Psoas muscle (tissue), 8 donors: ENCODE data around the gene HS2ST1. TPM values are rescaled to one million over a fixed set of nuclear protein-coding genes. Genes with fewer than 3 reads are reported as not detected.

Source experiments
- ATAC-seq, 4 donors: fragments of 200-7000 bp; cut with Tn5 transposase; one replicate each; pipeline ENCODE4 v1.9.1; 2020; ENCODE audit warnings: moderate library complexity in 3 of 4, mild to moderate bottlenecking in 2 of 4
- DNase-seq, 2 donors: peaks; one replicate each; pipeline ENCODE4 v3.0.0-alpha.2; 2020
- H3K27ac ChIP-seq: fragments of 200-600 bp; one replicate; pipeline ENCODE4 v1.8.0; 2022
- H3K27me3 ChIP-seq, 3 donors: fragments of 200-600 bp in 1 of 3; one replicate each; pipeline versions ENCODE4 v1.6.1 to v1.8.0; 2013 to 2022; ENCODE audit warnings: low read length in 2 of 3, mild to moderate bottlenecking in 2 of 3, moderate library complexity in 1 of 3; ENCODE audit not compliant: insufficient read depth in 3 of 3
- H3K36me3 ChIP-seq, 2 donors: fragments of 200-600 bp in 1 of 2; one replicate each; pipeline versions ENCODE4 v1.6.1 to v1.8.0; 2013 to 2022; ENCODE audit warnings: low read depth in 1 of 2, mild to moderate bottlenecking in 1 of 2, moderate library complexity in 1 of 2; ENCODE audit not compliant: insufficient read depth in 1 of 2
- H3K4me1 ChIP-seq: fragments of 200-600 bp; one replicate; pipeline ENCODE4 v1.8.0; 2022
- H3K4me3 ChIP-seq: fragments of 200-600 bp; one replicate; pipeline ENCODE4 v1.8.0; 2022; ENCODE audit warnings: mild to moderate bottlenecking
- H3K9me3 ChIP-seq: fragments of 200-600 bp; one replicate; pipeline ENCODE4 v1.8.0; 2022
- CTCF ChIP-seq: fragments of 200-600 bp; IDR thresholded peaks from one replicate; pipeline ENCODE4 v1.8.0; 2022; ENCODE audit warnings: antibody characterized with exemption
- WGBS, 3 donors: extraction: QIAGEN DNeasy Blood & Tissue Kit; methylation state at CpG; one replicate each; pipeline versions ENCODE4 v1.1.6 to v1.1.7; 2013; 5-methylcytosine and 5-hydroxymethylcytosine counted together
- intact Hi-C, 2 donors: fragments of 100-400 bp; cut with DNase I; formaldehyde crosslinking; loops; one replicate each; pipeline versions ENCODE4 v1.11.0 to v1.14.2; 2022
- polyA plus RNA-seq, 3 donors: library from polyadenylated mRNA; stranded (reverse); fragments of 200-250 nt; gene quantifications; one replicate each; pipeline ENCODE4 v1.2.3, GENCODE V29; 2013
- total RNA-seq, 4 donors: library from RNA; stranded (reverse); fragmentation: NEBNext Ultra II Directional in 2 of 4; extraction: Animal tissue kit (Norgen Biotek cat#: 25700) in 2 of 4; gene quantifications; one replicate each; pipeline versions ENCODE4 v1.2.1 to v1.2.4, GENCODE V29; 2021 to 2023
- donor health status: healthy with polysubstance abuse.
- donor health status: DM: no; HTN: no; CAD: no; lungs with moderate emphysema.
- donor health status: Bipolar disorder and iron deficiency.
- donor health status: healthy.
- donor health status: DM: yes; HTN: yes; CAD: no.
- donor health status: DM: no; HTN: no; CAD: no.
- donor health status: DM: no; HTN: no; CAD: no.
- donor health status: DM: yes; HTN: yes; CAD: no.

The HS2ST1 gene
- total and polyA plus RNA-seq, 7 donors, result 3.3 to 12.0 (median 8.1) TPM

GRCh38 chr1:86916752-86917151 is 2.3 kb downstream of the HS2ST1 start:
- no peak overlapping the region for H3K27ac ChIP-seq
- H3K27me3 ChIP-seq, result no peaks in the 10 kb centered on the region
- peaks cover 14% of the 10 kb centered on the region for H3K4me1 ChIP-seq
- no peak overlapping the region for H3K4me3 ChIP-seq
- DNase-seq (no peak), ATAC-seq (no peak)
- no peaks in the 10 kb centered on the region for H3K36me3 ChIP-seq
- no peak for TF ChIP-seq CTCF
- intact Hi-C loops, result loop anchor here in 1 of 2 donors (5.0 to 10.0 kb wide), 5 partner anchors 41 to 416 kb away; no protein-coding TSS in a partner anchor
- no peaks in the 10 kb centered on the region for H3K9me3 ChIP-seq
- 88 to 98% (median 90%) methylated on average over 1 of the region's 1 CpG for WGBS, 3 donors

GRCh38 chr1:86922445-86922844 is 8.0 kb downstream of the HS2ST1 start:
- peaks cover 1% of the 10 kb centered on the region for H3K4me1 ChIP-seq
- no peak overlapping the region for H3K4me3 ChIP-seq
- H3K27ac ChIP-seq, result no peak overlapping the region
- no peak for ATAC-seq
- TF ChIP-seq CTCF, result no peak
- intact Hi-C loops, result no loop called here
- H3K36me3 ChIP-seq, result no peaks in the 10 kb centered on the region
- no peaks in the 10 kb centered on the region for H3K9me3 ChIP-seq
- H3K27me3 ChIP-seq, result no peaks in the 10 kb centered on the region
- 97 to 100% (median 99%) methylated on average over 1 of the region's 1 CpG for WGBS, 3 donors
- no peak for DNase-seq

- intact Hi-C loops, result no loop called here
- H3K4me3 ChIP-seq, result no peak overlapping the region
- DNase-seq (no peak), ATAC-seq (no peak)
- H3K27me3 ChIP-seq, result no peaks in the 10 kb centered on the region
- H3K27ac ChIP-seq, result no peak overlapping the region
- no peaks in the 10 kb centered on the region for H3K36me3 ChIP-seq
- no peak for TF ChIP-seq CTCF
- peaks cover 10% of the 10 kb centered on the region for H3K4me1 ChIP-seq
- 96 to 99% (median 98%) methylated on average over 8 of the region's 8 CpGs for WGBS, 3 donors
- no peaks in the 10 kb centered on the region for H3K9me3 ChIP-seq
Measured at GRCh38 chr1:86924324-86924960, 10.0 kb downstream of the HS2ST1 start.

- H3K4me3 ChIP-seq, result no peak overlapping the region
- intact Hi-C loops, result no loop called here
- 99 to 100% (median 100%) methylated on average over 1 of the region's 1 CpG for WGBS, 3 donors
- peaks cover 10% of the 10 kb centered on the region for H3K4me1 ChIP-seq
- no peaks in the 10 kb centered on the region for H3K27me3 ChIP-seq
- TF ChIP-seq CTCF, result no peak
- no peaks in the 10 kb centered on the region for H3K36me3 ChIP-seq
- no peak overlapping the region for H3K27ac ChIP-seq
- no peak for ATAC-seq
- H3K9me3 ChIP-seq, result no peaks in the 10 kb centered on the region
- DNase-seq, result no peak
Measured at GRCh38 chr1:86925742-86926141, 11.3 kb downstream of the HS2ST1 start.

- Histone ChIP-seq H3K4me1 (peaks cover 10% of the 10 kb centered on the region), H3K27me3 (no peaks in the 10 kb centered on the region), H3K4me3 (no peak overlapping the region), H3K9me3 (no peaks in the 10 kb centered on the region), H3K27ac (no peak overlapping the region), H3K36me3 (no peaks in the 10 kb centered on the region)
- intact Hi-C loops, result no loop called here
- ATAC-seq, result no peak
- no peak for TF ChIP-seq CTCF
- no peak for DNase-seq
- WGBS, 3 donors, result 99 to 100% (median 100%) methylated on average over 1 of the region's 1 CpG
Measured at GRCh38 chr1:86926883-86927282, 12.4 kb downstream of the HS2ST1 start.
